Effector memory CD4-positive, alpha-beta T cell (primary cell): Measurements from ENCODE around the gene PPM1A.

Experiments used
- DNase-seq, 3 donors: peaks; one replicate each; pipeline ENCODE4 v3.0.0-alpha.2; 2020
- H3K27ac ChIP-seq: 2 replicates; pipeline ENCODE4 v1.7.0; 2013; ENCODE audit warnings: mild to moderate bottlenecking, low read length, moderate library complexity; ENCODE audit not compliant: insufficient read depth, poor library complexity, severe bottlenecking
- H3K27me3 ChIP-seq: replicated peaks from 2 replicates; pipeline ENCODE4 v1.7.0; 2013; ENCODE audit warnings: mild to moderate bottlenecking, low read length; ENCODE audit not compliant: insufficient read depth, control insufficient read depth, poor library complexity, severe bottlenecking
- H3K36me3 ChIP-seq: 2 replicates; pipeline ENCODE4 v1.7.0; 2013; ENCODE audit warnings: mild to moderate bottlenecking, low read length, moderate library complexity; ENCODE audit not compliant: control insufficient read depth, insufficient read depth
- H3K4me1 ChIP-seq: 2 replicates; pipeline ENCODE4 v1.7.0; 2013; ENCODE audit warnings: low read length, mild to moderate bottlenecking; ENCODE audit not compliant: control insufficient read depth, insufficient read depth, poor library complexity, severe bottlenecking
- H3K4me3 ChIP-seq: 2 replicates; pipeline ENCODE4 v1.7.0; 2013; ENCODE audit warnings: low read length, low read depth, mild to moderate bottlenecking; ENCODE audit not compliant: insufficient read depth, poor library complexity, severe bottlenecking
- H3K9me3 ChIP-seq: 2 replicates; pipeline ENCODE4 v1.7.0; 2013; ENCODE audit warnings: mild to moderate bottlenecking, low read length, moderate library complexity; ENCODE audit not compliant: control insufficient read depth

The PPM1A gene

GRCh38 chr14:60287452-60287851, 38.4 kb downstream of the PPM1A start:
- H3K9me3 ChIP-seq = no peaks in the 10 kb centered on the region
- H3K4me3 ChIP-seq = no peak overlapping the region
- H3K27ac ChIP-seq = no peak overlapping the region
- H3K27me3 ChIP-seq = no peaks in the 10 kb centered on the region
- peaks cover 32% of the 10 kb centered on the region for H3K36me3 ChIP-seq
- no peaks in the 10 kb centered on the region for H3K4me1 ChIP-seq
- DNase-seq = no peak

GRCh38 chr14:60288279-60288678, 39.3 kb downstream of the PPM1A start:
- no peak for DNase-seq
- H3K9me3 ChIP-seq = no peaks in the 10 kb centered on the region
- H3K4me3 ChIP-seq = no peak overlapping the region
- H3K27me3 ChIP-seq = no peaks in the 10 kb centered on the region
- H3K36me3 ChIP-seq = peaks cover 31% of the 10 kb centered on the region
- H3K27ac ChIP-seq = no peak overlapping the region
- no peaks in the 10 kb centered on the region for H3K4me1 ChIP-seq

- no peak for DNase-seq
- Histone ChIP-seq H3K27ac (no peak overlapping the region), H3K4me1 (no peaks in the 10 kb centered on the region), H3K4me3 (no peak overlapping the region), H3K36me3 (peaks cover 22% of the 10 kb centered on the region), H3K27me3 (no peaks in the 10 kb centered on the region), H3K9me3 (no peaks in the 10 kb centered on the region)
These were observed 45.5 kb downstream of the PPM1A start for GRCh38 chr14:60294411-60295069.

GRCh38 chr14:60300019-60300418, 51.0 kb downstream of the PPM1A start:
- Histone ChIP-seq H3K4me1 (no peaks in the 10 kb centered on the region), H3K27ac (no peak overlapping the region), H3K9me3 (no peaks in the 10 kb centered on the region), H3K4me3 (no peak overlapping the region), H3K27me3 (no peaks in the 10 kb centered on the region), H3K36me3 (no peaks in the 10 kb centered on the region)
- no peak for DNase-seq

GRCh38 chr14:60301685-60302084, 52.7 kb downstream of the PPM1A start:
- Histone ChIP-seq H3K36me3 (no peaks in the 10 kb centered on the region), H3K27ac (no peak overlapping the region), H3K9me3 (no peaks in the 10 kb centered on the region), H3K27me3 (no peaks in the 10 kb centered on the region), H3K4me1 (no peaks in the 10 kb centered on the region), H3K4me3 (no peak overlapping the region)
- DNase-seq = no peak

- Histone ChIP-seq H3K27me3 (no peaks in the 10 kb centered on the region), H3K4me1 (no peaks in the 10 kb centered on the region), H3K36me3 (no peaks in the 10 kb centered on the region), H3K27ac (no peak overlapping the region), H3K9me3 (no peaks in the 10 kb centered on the region), H3K4me3 (no peak overlapping the region)
- no peak for DNase-seq
These were observed 53.6 kb downstream of the PPM1A start for GRCh38 chr14:60302663-60303062.

GRCh38 chr14:60303745-60304144, 54.7 kb downstream of the PPM1A start:
- Histone ChIP-seq H3K4me1 (no peaks in the 10 kb centered on the region), H3K9me3 (no peaks in the 10 kb centered on the region), H3K27ac (no peak overlapping the region), H3K4me3 (no peak overlapping the region), H3K36me3 (no peaks in the 10 kb centered on the region), H3K27me3 (no peaks in the 10 kb centered on the region)
- no peak for DNase-seq

GRCh38 chr14:60304509-60304908, 55.5 kb downstream of the PPM1A start:
- no peaks in the 10 kb centered on the region for H3K27me3 ChIP-seq
- H3K36me3 ChIP-seq = no peaks in the 10 kb centered on the region
- H3K4me1 ChIP-seq = no peaks in the 10 kb centered on the region
- no peak overlapping the region for H3K4me3 ChIP-seq
- no peak for DNase-seq
- no peak overlapping the region for H3K27ac ChIP-seq
- H3K9me3 ChIP-seq = no peaks in the 10 kb centered on the region

GRCh38 chr14:60309867-60310552, 61.0 kb downstream of the PPM1A start:
- no peak for DNase-seq
- H3K27ac ChIP-seq = no peak overlapping the region
- H3K4me3 ChIP-seq = no peak overlapping the region
- H3K4me1 ChIP-seq = no peaks in the 10 kb centered on the region
- no peaks in the 10 kb centered on the region for H3K36me3 ChIP-seq
- no peaks in the 10 kb centered on the region for H3K27me3 ChIP-seq
- no peaks in the 10 kb centered on the region for H3K9me3 ChIP-seq

GRCh38 chr14:60311417-60311816, 62.4 kb downstream of the PPM1A start:
- H3K36me3 ChIP-seq = no peaks in the 10 kb centered on the region
- H3K27ac ChIP-seq = no peak overlapping the region
- H3K9me3 ChIP-seq = no peaks in the 10 kb centered on the region
- H3K4me3 ChIP-seq = no peak overlapping the region
- no peak for DNase-seq
- no peaks in the 10 kb centered on the region for H3K27me3 ChIP-seq
- no peaks in the 10 kb centered on the region for H3K4me1 ChIP-seq
